HG03442 (cell line): ENCODE results near the gene STOX1.
"Not testable (repeated sequence)": the region's sequence is repeated elsewhere in the genome, so short reads cannot be mapped to it uniquely, and the experiment has no call there.

Experiments
- ATAC-seq: cut with Tn5 transposase; IDR thresholded peaks from one replicate; pipeline ENCODE4 v1.9.1; 2021; ENCODE audit warnings: mild to moderate bottlenecking, moderate library complexity; ENCODE audit not compliant: unreplicated experiment

STOX1 gene

GRCh38 chr10:68828083-68828601, 811 bp downstream of the STOX1 start:
- ATAC-seq, result peak; percentile 30

DNA sequence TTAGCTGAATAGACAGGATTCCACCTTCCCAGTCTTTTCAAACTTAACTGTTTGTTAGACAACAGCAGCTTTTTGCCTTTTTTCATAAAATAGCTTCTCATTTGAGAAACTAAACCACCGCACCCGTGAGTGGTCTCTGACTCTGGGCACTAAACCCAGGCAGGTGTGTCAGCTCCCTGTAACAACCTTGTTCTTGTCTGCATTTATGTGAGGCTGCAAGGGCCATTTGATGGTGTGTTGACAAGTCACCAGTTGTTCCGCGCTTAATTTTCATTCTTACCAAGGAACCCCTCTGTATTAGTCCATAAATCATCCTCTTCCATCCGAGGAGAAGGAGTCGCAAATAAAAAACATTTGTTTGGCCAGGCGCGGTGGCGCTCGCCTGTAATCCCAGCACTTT, 1.5 kb downstream of the STOX1 start:
- no peak for ATAC-seq

GRCh38 chr10:68829521-68829920, 2.2 kb downstream of the STOX1 start:
- ATAC-seq, result no peak

GRCh38 chr10:68829952-68830351, 2.6 kb downstream of the STOX1 start:
- ATAC-seq, result no peak

DNA sequence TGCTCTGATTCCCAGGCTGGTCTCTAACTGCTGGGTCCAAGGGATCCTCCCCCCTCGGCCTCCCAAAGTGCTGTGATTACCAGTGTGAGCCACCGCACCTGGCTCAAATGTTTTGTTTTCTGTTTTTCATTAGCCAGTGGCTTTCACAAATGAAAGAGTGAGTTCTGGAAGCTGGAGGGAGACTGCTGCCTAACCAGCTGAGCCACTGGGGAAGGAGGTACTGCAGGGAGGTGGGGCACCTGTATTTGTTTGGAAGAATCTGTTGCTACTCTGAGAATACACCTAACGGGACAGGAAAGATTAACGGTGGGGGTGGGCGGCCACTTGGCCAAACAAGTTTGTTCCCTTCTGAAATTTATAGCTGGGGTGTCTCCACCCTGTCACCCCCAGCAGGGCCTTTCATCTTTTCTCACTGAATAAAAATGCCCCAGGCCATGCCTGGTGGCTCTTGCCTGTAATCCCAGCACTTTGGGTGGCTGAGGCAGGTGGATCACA, 4.7 kb downstream of the STOX1 start:
- no peak for ATAC-seq

DNA sequence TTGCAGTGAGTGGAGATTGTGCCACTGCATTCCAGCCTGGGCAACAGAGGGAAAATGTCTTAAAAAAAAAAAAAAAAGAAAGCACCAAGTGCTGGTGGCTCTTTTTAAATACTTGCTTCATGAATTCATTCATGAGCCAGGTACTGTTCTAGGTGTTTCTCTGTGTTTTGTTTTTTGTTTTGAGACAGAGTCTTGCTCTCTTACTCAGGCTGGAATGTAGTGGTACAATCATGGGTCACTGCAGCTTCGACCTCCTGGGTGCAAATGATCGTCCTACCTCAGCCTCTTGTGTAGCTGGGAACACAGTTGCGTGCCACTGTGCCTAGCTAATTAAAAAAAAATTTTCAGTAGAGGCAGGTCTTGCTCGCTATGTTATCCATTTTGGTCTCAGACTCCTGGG, 5.3 kb downstream of the STOX1 start:
- ATAC-seq, result no peak

- no peak for ATAC-seq
Observed at GRCh38 chr10:68837626-68838322, 10.4 kb downstream of the STOX1 start.

DNA sequence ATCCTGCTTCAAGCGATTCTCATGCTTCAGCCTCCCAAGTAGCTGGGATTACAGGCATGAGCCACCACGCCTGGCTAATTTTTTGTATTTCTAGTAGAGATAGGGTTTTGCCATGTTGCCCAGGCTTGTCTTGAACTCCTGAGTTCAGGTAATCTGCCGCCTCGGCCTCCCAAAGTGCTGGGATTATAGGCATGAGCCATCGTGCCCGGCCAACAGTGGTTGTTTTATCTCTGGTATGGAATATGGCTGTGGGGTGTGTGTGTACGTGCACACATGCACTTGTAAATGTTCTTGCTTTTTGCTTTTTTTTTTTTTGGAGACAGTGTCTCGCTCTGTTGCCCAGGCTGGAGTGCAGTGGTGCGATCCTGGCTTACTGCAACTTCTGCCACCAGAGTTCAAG, 13.3 kb downstream of the STOX1 start:
- not testable (repeated sequence) for ATAC-seq

- no peak for ATAC-seq
Observed at GRCh38 chr10:68848281-68848680, 20.9 kb downstream of the STOX1 start.

GRCh38 chr10:68848806-68849205, 21.5 kb downstream of the STOX1 start:
- no peak for ATAC-seq

DNA sequence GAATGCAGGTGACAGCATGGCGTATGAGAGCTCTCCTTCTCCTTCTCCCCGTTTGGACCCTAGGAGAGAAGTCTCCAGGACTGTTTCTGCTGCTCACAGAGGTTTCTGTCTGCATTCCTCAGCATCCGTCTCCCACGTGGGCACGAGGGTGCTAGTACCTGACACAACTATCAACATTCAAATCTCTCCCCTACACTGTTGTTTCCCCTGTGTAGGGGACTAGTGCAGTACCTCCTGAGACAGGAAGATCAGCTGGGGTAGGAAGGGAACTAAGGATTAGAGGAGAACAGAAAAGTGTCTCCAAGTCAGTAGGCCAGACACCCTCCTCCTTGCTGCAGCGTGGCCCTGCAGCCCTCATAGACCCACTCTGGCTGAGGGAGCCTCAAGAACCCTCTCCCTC, 29.0 kb downstream of the STOX1 start:
- ATAC-seq, result no peak

- no peak for ATAC-seq
Observed at GRCh38 chr10:68857005-68857404, 29.7 kb downstream of the STOX1 start.

DNA sequence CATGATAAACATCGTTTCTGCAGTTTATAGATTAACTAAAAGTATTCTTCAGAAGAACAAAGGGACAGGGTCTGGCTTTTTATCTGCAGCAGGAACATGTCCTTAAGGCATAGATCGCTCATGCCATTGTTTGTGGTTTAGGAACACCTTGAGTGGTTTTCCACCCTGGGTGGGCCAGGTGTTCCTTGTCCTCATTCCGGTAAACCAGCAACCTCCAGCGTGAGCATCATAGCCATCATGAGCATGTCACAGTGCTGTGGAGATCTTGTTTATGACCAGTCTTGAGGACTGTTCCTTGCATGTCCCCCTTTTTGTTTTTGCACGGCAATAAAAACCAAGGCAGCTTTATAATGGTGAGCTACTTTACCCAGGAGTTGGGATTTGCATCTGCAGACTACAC, 33.9 kb downstream of the STOX1 start:
- ATAC-seq, result no peak

- ATAC-seq, result no peak
Observed at GRCh38 chr10:68864611-68865010, 37.3 kb downstream of the STOX1 start.

- ATAC-seq, result not testable (repeated sequence)
Observed at GRCh38 chr10:68868173-68868572, 40.8 kb downstream of the STOX1 start.

DNA sequence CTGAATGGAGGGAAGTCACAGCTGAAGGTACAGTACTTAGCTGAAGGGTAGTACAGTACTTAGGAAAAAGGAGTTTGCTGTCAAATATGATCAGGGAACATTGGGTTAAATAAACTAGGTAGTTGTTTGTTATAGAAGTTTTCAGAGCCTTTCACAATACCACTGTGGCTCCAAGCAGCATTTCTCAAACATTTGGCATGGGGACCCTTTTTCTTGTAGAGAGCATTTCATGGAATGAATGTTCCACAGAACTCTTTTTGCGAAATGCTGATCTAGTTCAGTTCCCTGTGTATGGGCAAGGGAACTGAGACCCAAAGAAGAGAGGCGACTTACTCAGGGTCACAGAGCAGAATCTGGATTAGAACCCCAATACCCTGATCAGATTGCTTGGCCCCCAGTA, 42.3 kb downstream of the STOX1 start:
- no peak for ATAC-seq

GRCh38 chr10:68870061-68870460, 42.7 kb downstream of the STOX1 start:
- no peak for ATAC-seq

DNA sequence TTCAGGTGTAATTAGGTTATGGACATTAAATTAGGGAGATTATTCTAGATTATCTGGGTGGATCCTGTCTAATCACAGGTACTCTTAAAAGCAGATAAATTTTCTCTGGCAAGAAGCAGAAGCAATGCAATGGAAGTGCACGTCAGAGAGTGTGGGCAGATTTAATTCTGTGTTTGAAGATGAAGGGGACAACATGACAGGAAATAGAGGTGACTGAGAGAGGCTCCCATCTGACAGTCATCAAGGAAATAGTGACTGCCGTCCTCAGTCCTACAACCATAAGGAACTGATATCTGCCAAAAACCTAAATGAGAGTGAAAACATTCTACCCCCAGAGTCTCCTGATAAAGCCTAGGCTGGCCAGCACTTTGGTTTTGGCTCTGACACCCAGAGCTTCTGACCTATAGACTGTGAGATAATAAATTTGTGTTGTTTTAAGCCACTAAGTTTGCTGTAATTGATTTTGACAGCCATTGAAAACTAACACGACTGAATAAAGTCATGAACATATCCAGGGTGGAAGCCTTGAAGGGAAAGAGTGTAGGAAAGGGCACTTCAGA, 43.3 kb downstream of the STOX1 start:
- ATAC-seq, result no peak

DNA sequence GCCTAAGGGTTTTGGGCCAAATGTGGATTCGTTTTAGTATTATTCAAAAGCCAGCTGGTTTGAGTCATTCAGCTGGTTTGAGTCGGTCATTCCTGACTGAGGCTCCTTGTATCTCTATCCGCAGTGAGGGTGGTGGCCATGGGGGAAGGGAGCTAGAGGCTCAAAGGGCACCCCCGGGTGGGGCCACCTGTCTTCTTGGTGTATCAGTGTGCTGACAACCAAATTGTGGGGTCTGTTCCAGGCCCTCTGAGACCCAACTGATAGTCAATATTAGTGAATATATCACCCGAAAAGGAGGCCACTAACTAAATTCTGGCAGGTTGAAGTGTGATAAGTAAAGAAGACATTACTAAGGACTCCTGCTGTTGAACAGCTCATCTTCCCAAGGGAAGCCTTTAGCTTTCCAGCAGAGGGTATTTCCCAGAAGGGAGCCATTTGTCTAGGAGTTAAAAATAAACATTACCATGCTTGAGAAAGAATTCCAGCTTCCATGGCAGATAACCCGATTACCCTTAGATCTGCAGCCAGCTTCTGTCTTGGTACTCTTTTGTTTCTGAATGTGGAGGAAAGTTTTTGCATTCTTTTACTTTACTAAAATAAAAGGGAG, 43.9 kb downstream of the STOX1 start:
- ATAC-seq, result no peak

DNA sequence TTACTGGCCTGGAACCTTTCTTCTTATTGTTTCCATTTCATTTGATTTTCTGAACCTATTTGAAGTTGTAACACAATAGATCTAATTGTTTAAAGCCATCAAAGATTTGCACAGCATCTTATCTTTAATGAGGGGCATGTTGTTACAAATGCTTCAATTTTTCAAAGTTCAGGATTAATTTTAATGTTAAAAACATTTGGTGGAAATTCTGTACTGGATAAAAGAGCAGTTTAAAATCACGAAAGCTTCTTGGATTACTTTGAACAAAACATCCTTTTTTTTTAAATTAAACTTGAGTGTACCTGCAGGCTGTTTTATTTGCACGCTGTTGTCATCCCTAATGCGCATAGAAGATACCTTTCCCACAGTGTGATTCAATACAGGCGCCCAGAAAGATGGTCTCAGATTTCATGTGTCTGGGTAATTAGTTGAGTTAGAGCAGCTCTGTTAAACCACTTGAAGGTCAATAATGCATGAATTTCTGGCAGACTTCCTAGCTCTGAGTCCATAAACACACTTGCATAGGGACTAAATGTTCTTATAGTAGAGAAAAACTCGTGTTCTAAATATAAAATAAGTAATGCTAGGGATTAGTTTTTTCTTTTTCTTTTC, 44.5 kb downstream of the STOX1 start:
- ATAC-seq, result no peak

- ATAC-seq, result no peak
Observed at GRCh38 chr10:68876246-68877138, 49.2 kb downstream of the STOX1 start.
